ENCODE results near the gene BANF2. TPM values are rescaled to one million over a fixed set of nuclear protein-coding genes. Genes with fewer than 3 reads are reported as not detected.

Gene BANF2
- total RNA-seq, 1 donor from 2014 or later: not detected

GRCh38 chr20:17710379-17711266 lies 10.9 kb downstream of the BANF2 start:
- Mint-ChIP-seq H3K9me3 (ENCODE audit: low read depth) (no peaks in the 10 kb centered on the region), H3K4me3 (ENCODE audit: low read depth) (peak overlapping the region; percentile 61), H3K27ac (peak overlapping the region; percentile 93), H3K36me3 (ENCODE audit: insufficient read depth) (no peaks in the 10 kb centered on the region), H3K4me1 (ENCODE audit: low read depth) (peaks cover 49% of the 10 kb centered on the region), H3K27me3 (no peaks in the 10 kb centered on the region)
- no peak for TF ChIP-seq CTCF (IDR thresholded peaks at IDR 0.05; ENCODE audit: unreplicated experiment)
- DNase-seq (ENCODE audit: low spot score, unreplicated experiment): no peak

GRCh38 chr20:17711267-17711627 lies 11.5 kb downstream of the BANF2 start:
- no peak overlapping the region for H3K4me3 Mint-ChIP-seq (ENCODE audit: low read depth)
- DNase-seq (ENCODE audit: low spot score, unreplicated experiment): no peak
- no peak for TF ChIP-seq CTCF (IDR thresholded peaks at IDR 0.05; ENCODE audit: unreplicated experiment)
- H3K27me3 Mint-ChIP-seq: no peaks in the 10 kb centered on the region
- H3K27ac Mint-ChIP-seq: peak overlapping the region; percentile 77
- no peaks in the 10 kb centered on the region for H3K36me3 Mint-ChIP-seq (ENCODE audit: insufficient read depth)
- H3K9me3 Mint-ChIP-seq (ENCODE audit: low read depth): no peaks in the 10 kb centered on the region
- H3K4me1 Mint-ChIP-seq (ENCODE audit: low read depth): peaks cover 51% of the 10 kb centered on the region

- Mint-ChIP-seq H3K36me3 (ENCODE audit: insufficient read depth) (no peaks in the 10 kb centered on the region), H3K27ac (no peak overlapping the region), H3K27me3 (no peaks in the 10 kb centered on the region), H3K4me3 (ENCODE audit: low read depth) (no peak overlapping the region), H3K9me3 (ENCODE audit: low read depth) (no peaks in the 10 kb centered on the region), H3K4me1 (ENCODE audit: low read depth) (peaks cover 49% of the 10 kb centered on the region)
- DNase-seq (ENCODE audit: low spot score, unreplicated experiment): no peak
- TF ChIP-seq CTCF (IDR thresholded peaks at IDR 0.05; ENCODE audit: unreplicated experiment): no peak
Observed at GRCh38 chr20:17712201-17712600, 12.4 kb downstream of the BANF2 start.

- no peaks in the 10 kb centered on the region for H3K36me3 Mint-ChIP-seq (ENCODE audit: insufficient read depth)
- H3K27ac Mint-ChIP-seq: no peak overlapping the region
- H3K4me1 Mint-ChIP-seq (ENCODE audit: low read depth): peaks cover 48% of the 10 kb centered on the region
- DNase-seq (ENCODE audit: low spot score, unreplicated experiment): no peak
- no peaks in the 10 kb centered on the region for H3K9me3 Mint-ChIP-seq (ENCODE audit: low read depth)
- TF ChIP-seq CTCF (IDR thresholded peaks at IDR 0.05; ENCODE audit: unreplicated experiment): no peak
- no peak overlapping the region for H3K4me3 Mint-ChIP-seq (ENCODE audit: low read depth)
- no peaks in the 10 kb centered on the region for H3K27me3 Mint-ChIP-seq
Observed at GRCh38 chr20:17712708-17713107, 12.9 kb downstream of the BANF2 start.

GRCh38 chr20:17714597-17714996 lies 14.8 kb downstream of the BANF2 start:
- H3K9me3 Mint-ChIP-seq (ENCODE audit: low read depth): no peaks in the 10 kb centered on the region

More at GRCh38 chr20:17714597-17714996, 14.8 kb downstream of the BANF2 start:
- Mint-ChIP-seq H3K27ac (no peak overlapping the region), H3K27me3 (no peaks in the 10 kb centered on the region), H3K36me3 (ENCODE audit: insufficient read depth) (no peaks in the 10 kb centered on the region), H3K4me1 (ENCODE audit: low read depth) (peaks cover 31% of the 10 kb centered on the region), H3K4me3 (ENCODE audit: low read depth) (no peak overlapping the region)
- DNase-seq (ENCODE audit: low spot score, unreplicated experiment): no peak
- TF ChIP-seq CTCF (IDR thresholded peaks at IDR 0.05; ENCODE audit: unreplicated experiment): no peak

Measured in progenitor cell of endocrine pancreas (in vitro differentiated cells).